Measurements from ENCODE around the gene CMBL.

Gene CMBL

GRCh38 chr5:10291692-10292339 lies 15.9 kb downstream of the CMBL start:
- H3K27ac ChIP-seq = no peak overlapping the region
- TF ChIP-seq CTCF (conservative IDR thresholded peaks at IDR 0.05; ENCODE audit: low read depth) = no peak
- no peak for DNase-seq (ENCODE audit: low spot score)
- CTCF ChIA-PET = interaction anchor here (0.7 kb wide), 1 partner anchor 8 kb away, joined by 3 read pairs; no protein-coding TSS in a partner anchor
- POLR2A ChIA-PET (ENCODE audit: low non-redundant PET) = no interaction called here

- no peak for TF ChIP-seq CTCF (conservative IDR thresholded peaks at IDR 0.05; ENCODE audit: low read depth)
- CTCF ChIA-PET = interaction anchor here (0.6 kb wide), 2 partner anchors 42 to 266 kb away, joined by 3 to 4 read pairs; no protein-coding TSS in a partner anchor
- no peak overlapping the region for H3K27ac ChIP-seq
- DNase-seq (ENCODE audit: low spot score) = no peak
- POLR2A ChIA-PET (ENCODE audit: low non-redundant PET) = no interaction called here
Observed at GRCh38 chr5:10290438-10290837, 17.3 kb downstream of the CMBL start.

GRCh38 chr5:10289991-10290390 lies 17.7 kb downstream of the CMBL start:
- POLR2A ChIA-PET (ENCODE audit: low non-redundant PET) = no interaction called here
- CTCF ChIA-PET = interaction anchor here (0.6 kb wide), 1 partner anchor 42 kb away, joined by 4 read pairs; no protein-coding TSS in a partner anchor
- no peak for TF ChIP-seq CTCF (conservative IDR thresholded peaks at IDR 0.05; ENCODE audit: low read depth)
- DNase-seq (ENCODE audit: low spot score) = no peak
- H3K27ac ChIP-seq = peak overlapping the region; percentile 85

- ChIA-PET CTCF (no interaction called here), POLR2A (ENCODE audit: low non-redundant PET) (no interaction called here)
- H3K27ac ChIP-seq = peak overlapping the region; percentile 85
Observed at GRCh38 chr5:10289353-10289752, 18.3 kb downstream of the CMBL start.

GRCh38 chr5:10288592-10289219 lies 19.0 kb downstream of the CMBL start:
- ChIA-PET POLR2A (ENCODE audit: low non-redundant PET) (no interaction called here), CTCF (no interaction called here)
- peak overlapping the region; percentile 85 for H3K27ac ChIP-seq
- TF ChIP-seq CTCF (conservative IDR thresholded peaks at IDR 0.05; ENCODE audit: low read depth) = no peak
- peak; percentile 76 for DNase-seq (ENCODE audit: low spot score)

More at GRCh38 chr5:10289353-10289752, 18.3 kb downstream of the CMBL start:
- TF ChIP-seq CTCF (conservative IDR thresholded peaks at IDR 0.05; ENCODE audit: low read depth) = no peak
- DNase-seq (ENCODE audit: low spot score) = no peak

- ChIA-PET CTCF (no interaction called here), POLR2A (ENCODE audit: low non-redundant PET) (no interaction called here)
- no peak for DNase-seq (ENCODE audit: low spot score)
- TF ChIP-seq CTCF (conservative IDR thresholded peaks at IDR 0.05; ENCODE audit: low read depth) = no peak
- peak overlapping the region; percentile 35; the same call in 1 of the 2 replicates for H3K27ac ChIP-seq
Observed at GRCh38 chr5:10286862-10287227, 20.9 kb downstream of the CMBL start.

All from RWPE1 (cell line).